K562 (cell line): ENCODE data around the gene FHIT. TPM values are rescaled to one million over a fixed set of nuclear protein-coding genes. Genes with fewer than 3 reads are reported as not detected.

Experiments used
- ATAC-seq: fragments of 200-7000 bp; cut with Tn5 transposase; 3 replicates; pipeline ENCODE4 v1.9.1; 2020; ENCODE audit warnings: moderate library complexity
- BruUV-seq: library from RNA; stranded (reverse); fragments of 400-500 nt; replicated peaks from 2 replicates; lab custom pipeline; 2021; lab: Mats Ljungman, UMichigan
- CTCF ChIA-PET: fragments of 300-600 bp; formaldehyde crosslinking; extraction: SDS; loops from one replicate; lab custom pipeline; 2021; ENCODE audit warnings: low intra/inter-chr PET ratio; lab: Yijun Ruan, JAX
- POLR2A ChIA-PET: fragments of 300-600, 350-650 bp; sonication (Branson Sonifier 250); formaldehyde crosslinking; extraction: SDS; loops from one replicate; lab custom pipeline; 2021; ENCODE audit warnings: antibody characterized with exemption, inconsistent platforms; lab: Yijun Ruan, JAX
- DNase-seq, 4 experiments: peaks; one replicate each; pipeline versions ENCODE4 v3.0.0 to v3.0.0-alpha.2; 2011 to 2018; ENCODE audit warnings: low spot score in 3 of 4, mixed read lengths in 3 of 4; ENCODE audit errors: extremely low read depth in 1 of 4
- FAIRE-seq: peaks from 2 replicates; lab custom pipeline; 2011; peaks lifted over from hg19 to GRCh38; lab: Jason Lieb, UNC
- H2AFZ ChIP-seq: 2 replicates; pipeline ENCODE4 v1.6.0; 2011; ENCODE audit warnings: low read depth, low read length, control low read depth, inconsistent platforms
- H3K27ac ChIP-seq: fragments of 200-600 bp; 3 replicates; pipeline ENCODE4 v1.8.0; 2011; ENCODE audit warnings: low read depth, mild to moderate bottlenecking, control low read depth, inconsistent platforms, low read length, moderate library complexity, mixed read lengths; ENCODE audit errors: extremely low read depth
- H3K27me3 ChIP-seq, 2 experiments: fragments of 300-600 bp in 1 of 2; 2 replicates in 1 of 2; 3 replicates in 1 of 2; pipeline versions ENCODE4 v1.6.0 to v1.8.0; 2011; ENCODE audit warnings: inconsistent platforms in 2 of 2, low read length in 2 of 2, mild to moderate bottlenecking in 1 of 2, mixed read lengths in 1 of 2, moderate library complexity in 1 of 2; ENCODE audit not compliant: control insufficient read depth in 2 of 2, insufficient read depth in 2 of 2
- H3K36me3 ChIP-seq: fragments of 300-600 bp; 3 replicates; pipeline ENCODE4 v1.8.0; 2011; ENCODE audit warnings: mild to moderate bottlenecking, low read length, inconsistent platforms; ENCODE audit not compliant: control insufficient read depth, insufficient read depth
- H3K4me1 ChIP-seq, 2 experiments: fragments of 200-600 bp in 1 of 2; replicated peaks in 1 of 2; 2 replicates in 1 of 2; 3 replicates in 1 of 2; pipeline versions ENCODE4 v1.5.1 to v1.8.0; 2011; ENCODE audit warnings: inconsistent platforms in 2 of 2, low read length in 2 of 2, mild to moderate bottlenecking in 1 of 2, mixed read lengths in 1 of 2, moderate library complexity in 1 of 2; ENCODE audit not compliant: control insufficient read depth in 2 of 2, insufficient read depth in 2 of 2
- H3K4me2 ChIP-seq: 2 replicates; pipeline ENCODE4 v1.6.1; 2011; ENCODE audit warnings: low read length, control low read depth, inconsistent platforms, mixed read lengths; ENCODE audit not compliant: insufficient read depth
- H3K4me3 ChIP-seq: fragments of 200-600 bp; sonication (generic), shearing (Covaris generic); 2 replicates; pipeline ENCODE4 v1.5.1; 2016; ENCODE audit warnings: control low read depth, inconsistent platforms
- H3K79me2 ChIP-seq: fragments of 200-600 bp; 3 replicates; pipeline ENCODE4 v1.8.0; 2011; ENCODE audit warnings: low read length, inconsistent platforms; ENCODE audit not compliant: control insufficient read depth, insufficient read depth
- H3K9ac ChIP-seq, 2 experiments: 2 replicates each; pipeline versions ENCODE4 v1.6.0 to v1.6.1; 2011; ENCODE audit warnings: low read depth in 2 of 2, low read length in 2 of 2, control low read depth in 1 of 2, inconsistent platforms in 1 of 2, mild to moderate bottlenecking in 1 of 2, mixed read lengths in 1 of 2; ENCODE audit not compliant: insufficient read depth in 1 of 2
- H3K9me1 ChIP-seq: one replicate; pipeline ENCODE4 v1.6.0; 2011; ENCODE audit warnings: inconsistent platforms, mild to moderate bottlenecking, low read length, moderate library complexity; ENCODE audit not compliant: control insufficient read depth, insufficient read depth
- H3K9me3 ChIP-seq: replicated peaks from 2 replicates; pipeline ENCODE4 v1.5.1; 2011; ENCODE audit warnings: low read depth, low read length, inconsistent platforms; ENCODE audit not compliant: control insufficient read depth, insufficient read depth
- H4K20me1 ChIP-seq: replicated peaks from 2 replicates; pipeline ENCODE4 v1.6.1; 2011; ENCODE audit warnings: low read length, inconsistent platforms, mixed read lengths; ENCODE audit not compliant: control insufficient read depth, insufficient read depth
- ETS2 ChIP-seq: IDR thresholded peaks from 2 replicates; pipeline ENCODE4 v1.6.1; 2016; ENCODE audit warnings: borderline replicate concordance, missing genetic modification characterization, mild to moderate bottlenecking, moderate library complexity, missing compliant biosample characterization; ENCODE audit not compliant: poor library complexity, severe bottlenecking
- WGBS: fragments of 100-300 bp; shearing (Covaris generic); methylation state at CpG from one replicate; pipeline ENCODE4 v1.1.6; 2016; ENCODE audit warnings: low coverage, mixed read lengths; ENCODE audit not compliant: insufficient coverage; ENCODE audit errors: missing lambda C conversion rate; 5-methylcytosine and 5-hydroxymethylcytosine counted together
- in situ Hi-C: fragments of 300-500 bp; cut with MboI; formaldehyde crosslinking; loops from 4 replicates; pipeline ENCODE4 v1.15.0; 2018; ENCODE audit warnings: inconsistent platforms, mixed read lengths
- intact Hi-C: fragments of 100-400 bp; cut with micrococcal nuclease; formaldehyde crosslinking; loops from 2 replicates; pipeline ENCODE4 v1.14.2; 2022
- polyA plus RNA-seq, 8 experiments: library from polyadenylated mRNA; depleted of rRNA in 4 of 8; stranded (reverse) in 5 of 8; unstranded in 3 of 8; fragments of >200 nt; fragmentation: Nextera tagmentation in 2 of 8; fragmentation: Illumina TruSeq in 1 of 8; extraction: Ambion mirVana in 2 of 8; extraction: Trizol in 1 of 8; gene quantifications; 2 replicates each; pipeline versions ENCODE4 v1.2.1 to v1.2.3, GENCODE V29; 2011 to 2014; ENCODE audit warnings: inconsistent platforms in 1 of 8, missing spikeins in 1 of 8
- total RNA-seq, 7 experiments: library from RNA; depleted of rRNA in 6 of 7; stranded (reverse); fragments of >200 nt in 6 of 7; fragmentation: Illumina TruSeq in 2 of 7; extraction: Trizol in 2 of 7; gene quantifications; 2 replicates each; pipeline versions ENCODE4 v1.2.1 to v1.2.3, GENCODE V29; 2011 to 2021; ENCODE audit warnings: low replicate concordance in 1 of 7
- TF ChIP-seq, protein P1 (sequence below): sonication (generic); formaldehyde crosslinking; IDR thresholded peaks from 2 replicates; pipeline ENCODE4 v1.8.1; 2023; ENCODE audit warnings: mild to moderate bottlenecking, missing genetic modification reagents
- TF ChIP-seq, protein P2 (sequence below): fragments of 450-650 bp; formaldehyde crosslinking; conservative IDR thresholded peaks from 2 replicates; pipeline ENCODE4 v1.4.0; 2022; ENCODE audit warnings: mild to moderate bottlenecking, missing genetic modification characterization

Gene FHIT
- total and polyA plus RNA-seq, 9 of the 15 experiments (the other 6 are each of a cell fraction or from before 2014, with no cell fraction given), result 1.7 to 9.1 (median 4.3) TPM

DNA sequence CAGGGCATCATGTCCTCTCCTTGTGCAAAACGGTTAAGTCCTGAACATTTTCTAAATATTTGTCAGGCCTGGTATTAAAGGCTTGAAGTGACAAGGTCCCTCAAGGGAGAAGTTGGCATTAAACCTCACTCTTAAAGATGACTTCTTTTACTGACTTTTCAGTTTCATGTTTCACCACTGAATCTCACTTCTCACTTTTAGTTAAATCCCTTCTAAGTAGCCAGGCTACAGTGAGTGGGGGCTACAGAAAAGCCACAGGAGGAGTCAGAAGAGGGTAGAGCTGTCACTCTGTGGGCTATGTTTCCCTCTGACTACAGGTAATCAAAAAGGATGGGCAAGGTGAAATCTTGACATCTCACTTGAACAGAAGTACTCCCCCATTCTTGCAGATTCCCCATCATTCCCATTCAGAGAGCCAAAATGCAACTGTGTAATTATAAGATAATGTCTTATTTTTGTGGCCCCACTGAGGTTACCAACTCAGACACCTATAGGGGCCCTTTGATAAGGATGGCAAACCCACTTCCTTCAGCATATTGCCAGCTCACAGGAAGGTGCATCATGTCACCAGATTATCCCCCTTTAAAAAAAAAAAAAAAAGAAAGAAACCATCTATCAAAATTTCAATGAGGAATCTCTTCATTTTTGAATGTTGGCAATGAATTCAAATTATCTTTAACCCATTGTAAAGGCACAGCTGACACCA is 1411.3 kb downstream of the FHIT start:
- Histone ChIP-seq H3K79me2 (no peaks in the 10 kb centered on the region), H3K4me3 (no peak overlapping the region), H4K20me1 (no peaks in the 10 kb centered on the region), H3K27ac (no peak overlapping the region), H3K4me2 (no peak overlapping the region), H3K36me3 (no peaks in the 10 kb centered on the region), H2AFZ (no peak overlapping the region), H3K4me1 (no peaks in the 10 kb centered on the region), H3K9ac (no peak overlapping the region), H3K27me3 (no peaks in the 10 kb centered on the region), H3K9me3 (no peaks in the 10 kb centered on the region), H3K9me1 (no peaks in the 10 kb centered on the region)
- WGBS, result 0% methylated on average over 1 of the region's 1 CpG
- DNase-seq (no peak), FAIRE-seq (no peak), ATAC-seq (no peak)
- intact Hi-C loops, result no loop called here
- BruUV-seq, result no TSS peak
- ChIA-PET CTCF (no interaction called here), POLR2A (no interaction called here)
- in situ Hi-C loops, result no loop called here
- TF ChIP-seq, protein P1, sequence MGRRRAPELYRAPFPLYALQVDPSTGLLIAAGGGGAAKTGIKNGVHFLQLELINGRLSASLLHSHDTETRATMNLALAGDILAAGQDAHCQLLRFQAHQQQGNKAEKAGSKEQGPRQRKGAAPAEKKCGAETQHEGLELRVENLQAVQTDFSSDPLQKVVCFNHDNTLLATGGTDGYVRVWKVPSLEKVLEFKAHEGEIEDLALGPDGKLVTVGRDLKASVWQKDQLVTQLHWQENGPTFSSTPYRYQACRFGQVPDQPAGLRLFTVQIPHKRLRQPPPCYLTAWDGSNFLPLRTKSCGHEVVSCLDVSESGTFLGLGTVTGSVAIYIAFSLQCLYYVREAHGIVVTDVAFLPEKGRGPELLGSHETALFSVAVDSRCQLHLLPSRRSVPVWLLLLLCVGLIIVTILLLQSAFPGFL (CRISPR knock-in tag), result no peak
- TF ChIP-seq ETS2 (tag), result no peak
- TF ChIP-seq, protein P2, sequence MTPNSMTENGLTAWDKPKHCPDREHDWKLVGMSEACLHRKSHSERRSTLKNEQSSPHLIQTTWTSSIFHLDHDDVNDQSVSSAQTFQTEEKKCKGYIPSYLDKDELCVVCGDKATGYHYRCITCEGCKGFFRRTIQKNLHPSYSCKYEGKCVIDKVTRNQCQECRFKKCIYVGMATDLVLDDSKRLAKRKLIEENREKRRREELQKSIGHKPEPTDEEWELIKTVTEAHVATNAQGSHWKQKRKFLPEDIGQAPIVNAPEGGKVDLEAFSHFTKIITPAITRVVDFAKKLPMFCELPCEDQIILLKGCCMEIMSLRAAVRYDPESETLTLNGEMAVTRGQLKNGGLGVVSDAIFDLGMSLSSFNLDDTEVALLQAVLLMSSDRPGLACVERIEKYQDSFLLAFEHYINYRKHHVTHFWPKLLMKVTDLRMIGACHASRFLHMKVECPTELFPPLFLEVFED (CRISPR knock-in tag), result no peak
